Cardiac muscle cell (in vitro differentiated cells and primary cell): ENCODE measurements around the gene CDK11A. TPM values are rescaled to one million over a fixed set of nuclear protein-coding genes. Genes with fewer than 3 reads are reported as not detected.
"Not testable (repeated sequence)": the region's sequence is repeated elsewhere in the genome, so short reads cannot be mapped to it uniquely, and the experiment has no call there.

ENCODE experiments used
- DNase-seq, 2 donors: peaks; one replicate each; pipeline versions ENCODE4 v3.0.0 to v3.0.0-alpha.2; 2010 to 2017; ENCODE audit warnings: low read depth in 1 of 2, low spot score in 1 of 2
- H3K27ac ChIP-seq: fragments of 200-600 bp; sonication (generic); 2 replicates; pipeline ENCODE4 v1.5.1; 2016
- H3K27me3 ChIP-seq: fragments of 200-600 bp; sonication (generic); 2 replicates; pipeline ENCODE4 v1.6.0; 2016; ENCODE audit warnings: control low read depth
- H3K36me3 ChIP-seq: fragments of 200-600 bp; sonication (generic); 2 replicates; pipeline ENCODE4 v1.5.1; 2016; ENCODE audit warnings: control low read depth
- H3K4me1 ChIP-seq: fragments of 200-600 bp; sonication (generic); 2 replicates; pipeline ENCODE4 v1.8.1; 2017; ENCODE audit warnings: low read depth, mild to moderate bottlenecking, mixed run types
- H3K4me3 ChIP-seq: fragments of 200-600 bp; sonication (generic); 2 replicates; pipeline ENCODE4 v1.5.1; 2016; ENCODE audit warnings: mild to moderate bottlenecking
- H3K9me3 ChIP-seq: fragments of 200-600 bp; sonication (generic); 2 replicates; pipeline ENCODE4 v1.5.1; 2017; ENCODE audit warnings: low read depth, mild to moderate bottlenecking, control low read depth
- polyA plus RNA-seq: library from polyadenylated mRNA; unstranded; fragments of >200 nt; fragmentation: Nextera tagmentation; extraction: Ambion mirVana; gene quantifications from 2 replicates; pipeline ENCODE4 v1.2.1, GENCODE V29; 2016
- total RNA-seq: library from RNA; depleted of rRNA; stranded (reverse); fragments of >200 nt; gene quantifications from 2 replicates; pipeline ENCODE4 v1.2.3, GENCODE V29; 2016
- TF ChIP-seq, protein P1 (sequence below): IDR thresholded peaks from 2 replicates; pipeline ENCODE4 v1.5.1; 2012; ENCODE audit warnings: low read depth, mild to moderate bottlenecking, low read length

The CDK11A gene
- total and polyA plus RNA-seq, 2 experiments from 2014 or later: 13.2 to 16.6 TPM

DNA sequence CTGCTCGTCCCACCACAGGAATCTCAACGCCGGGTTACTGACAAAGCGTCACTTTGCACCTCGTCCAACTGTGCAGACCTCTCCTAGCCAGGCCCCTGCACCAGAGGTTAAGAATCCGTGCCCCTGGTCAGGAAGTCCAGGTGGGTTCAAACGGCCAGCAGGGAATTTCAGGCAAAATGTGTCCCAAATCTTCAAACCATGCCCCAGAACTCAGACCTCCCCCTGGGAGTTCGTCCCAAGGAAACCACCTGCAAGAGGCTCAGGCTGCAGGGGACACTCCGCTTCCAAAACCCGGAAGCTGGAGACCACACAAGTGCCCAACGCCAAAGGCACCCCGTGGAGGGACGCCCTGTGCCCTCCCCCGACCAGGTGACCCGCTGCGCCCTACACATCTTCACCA lies 32.7 kb downstream of the CDK11A start:
- H3K27me3 ChIP-seq, H3K27ac ChIP-seq, DNase-seq, H3K4me3 ChIP-seq, H3K4me1 ChIP-seq, H3K36me3 ChIP-seq, H3K9me3 ChIP-seq: not testable (repeated sequence)

DNA sequence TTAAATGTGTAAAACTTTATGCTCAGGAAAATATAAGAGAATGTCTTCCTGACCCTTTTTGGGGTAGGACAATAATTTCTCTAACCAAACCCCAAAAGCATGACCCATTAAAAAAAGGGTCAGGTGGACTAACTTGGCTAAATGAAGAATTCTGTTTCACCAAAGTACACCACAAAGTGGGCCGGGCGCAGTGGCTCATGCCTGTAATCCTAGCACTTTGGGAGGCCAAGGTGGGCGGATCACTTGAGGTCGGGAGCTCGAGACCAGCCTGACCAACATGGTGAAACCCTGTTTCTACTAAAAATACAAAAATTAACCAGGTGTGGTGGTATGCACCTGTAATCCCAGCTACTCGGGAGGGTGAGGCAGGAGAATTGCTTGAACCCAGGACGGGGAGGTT lies 34.6 kb downstream of the CDK11A start:
- DNase-seq, H3K27ac ChIP-seq, H3K4me3 ChIP-seq, H3K9me3 ChIP-seq, H3K27me3 ChIP-seq, H3K4me1 ChIP-seq, H3K36me3 ChIP-seq: not testable (repeated sequence)

DNA sequence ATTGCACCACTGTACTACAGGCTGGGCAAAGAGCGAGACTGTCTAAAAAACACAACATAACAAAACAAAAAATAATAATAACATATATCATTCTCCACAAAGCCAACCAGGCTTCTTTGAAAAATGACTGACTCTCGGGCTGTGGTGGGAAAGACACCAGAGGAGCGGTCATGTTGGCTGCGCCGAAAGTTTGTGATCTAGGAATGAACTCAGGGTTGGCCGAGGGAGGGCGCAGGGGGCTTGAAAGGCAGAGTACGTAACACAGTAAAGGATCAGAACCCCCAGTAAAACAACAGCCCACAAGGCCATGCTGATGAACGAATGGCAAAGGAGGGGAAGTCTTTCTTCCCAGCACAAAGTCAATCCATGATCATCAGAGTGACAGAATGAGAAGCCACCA lies 36.3 kb downstream of the CDK11A start:
- DNase-seq: no peak
- Histone ChIP-seq H3K9me3 (no peaks in the 10 kb centered on the region), H3K27me3 (no peaks in the 10 kb centered on the region), H3K4me1 (peaks cover 2% of the 10 kb centered on the region), H3K27ac (no peak overlapping the region), H3K4me3 (no peak overlapping the region), H3K36me3 (no peaks in the 10 kb centered on the region)
- TF ChIP-seq, protein P1, sequence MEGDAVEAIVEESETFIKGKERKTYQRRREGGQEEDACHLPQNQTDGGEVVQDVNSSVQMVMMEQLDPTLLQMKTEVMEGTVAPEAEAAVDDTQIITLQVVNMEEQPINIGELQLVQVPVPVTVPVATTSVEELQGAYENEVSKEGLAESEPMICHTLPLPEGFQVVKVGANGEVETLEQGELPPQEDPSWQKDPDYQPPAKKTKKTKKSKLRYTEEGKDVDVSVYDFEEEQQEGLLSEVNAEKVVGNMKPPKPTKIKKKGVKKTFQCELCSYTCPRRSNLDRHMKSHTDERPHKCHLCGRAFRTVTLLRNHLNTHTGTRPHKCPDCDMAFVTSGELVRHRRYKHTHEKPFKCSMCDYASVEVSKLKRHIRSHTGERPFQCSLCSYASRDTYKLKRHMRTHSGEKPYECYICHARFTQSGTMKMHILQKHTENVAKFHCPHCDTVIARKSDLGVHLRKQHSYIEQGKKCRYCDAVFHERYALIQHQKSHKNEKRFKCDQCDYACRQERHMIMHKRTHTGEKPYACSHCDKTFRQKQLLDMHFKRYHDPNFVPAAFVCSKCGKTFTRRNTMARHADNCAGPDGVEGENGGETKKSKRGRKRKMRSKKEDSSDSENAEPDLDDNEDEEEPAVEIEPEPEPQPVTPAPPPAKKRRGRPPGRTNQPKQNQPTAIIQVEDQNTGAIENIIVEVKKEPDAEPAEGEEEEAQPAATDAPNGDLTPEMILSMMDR: no peak

DNA sequence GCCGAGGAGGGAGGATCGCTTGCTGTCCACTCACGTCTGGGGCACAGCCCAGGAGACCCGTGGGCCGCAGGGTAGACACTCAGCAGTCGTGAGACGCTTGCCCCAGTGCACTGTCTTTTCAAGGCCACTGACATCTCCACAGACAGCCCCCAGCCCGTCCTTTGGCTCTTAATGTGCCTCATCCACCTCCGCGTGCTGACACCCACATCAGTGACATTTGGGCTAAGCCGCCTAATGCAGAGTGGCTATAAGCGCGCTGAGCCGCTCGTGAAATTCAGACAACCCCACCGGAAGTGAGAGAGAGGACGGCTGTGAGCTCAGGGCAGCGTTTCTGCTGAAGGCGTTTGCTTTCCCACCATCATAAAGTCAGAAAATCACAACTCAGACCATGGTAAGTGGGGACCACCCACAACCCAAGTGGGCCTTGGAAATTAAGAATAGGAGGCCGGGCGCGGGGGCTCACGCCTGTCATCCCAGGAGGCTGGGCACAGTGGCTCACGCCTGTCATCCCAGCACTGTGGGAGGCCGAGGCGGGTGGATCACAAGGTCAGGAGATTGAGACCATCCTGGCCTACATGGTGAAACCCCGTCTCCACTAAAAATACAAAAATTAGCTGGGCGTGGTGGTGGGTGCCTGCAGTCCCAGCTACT lies 40.0 kb downstream of the CDK11A start:
- H3K4me3 ChIP-seq: no peak overlapping the region
- TF ChIP-seq, protein P1: no peak
- no peaks in the 10 kb centered on the region for H3K27me3 ChIP-seq
- H3K36me3 ChIP-seq: no peaks in the 10 kb centered on the region
- H3K9me3 ChIP-seq: no peaks in the 10 kb centered on the region
- peaks cover 2% of the 10 kb centered on the region for H3K4me1 ChIP-seq
- no peak overlapping the region for H3K27ac ChIP-seq
- no peak for DNase-seq

DNA sequence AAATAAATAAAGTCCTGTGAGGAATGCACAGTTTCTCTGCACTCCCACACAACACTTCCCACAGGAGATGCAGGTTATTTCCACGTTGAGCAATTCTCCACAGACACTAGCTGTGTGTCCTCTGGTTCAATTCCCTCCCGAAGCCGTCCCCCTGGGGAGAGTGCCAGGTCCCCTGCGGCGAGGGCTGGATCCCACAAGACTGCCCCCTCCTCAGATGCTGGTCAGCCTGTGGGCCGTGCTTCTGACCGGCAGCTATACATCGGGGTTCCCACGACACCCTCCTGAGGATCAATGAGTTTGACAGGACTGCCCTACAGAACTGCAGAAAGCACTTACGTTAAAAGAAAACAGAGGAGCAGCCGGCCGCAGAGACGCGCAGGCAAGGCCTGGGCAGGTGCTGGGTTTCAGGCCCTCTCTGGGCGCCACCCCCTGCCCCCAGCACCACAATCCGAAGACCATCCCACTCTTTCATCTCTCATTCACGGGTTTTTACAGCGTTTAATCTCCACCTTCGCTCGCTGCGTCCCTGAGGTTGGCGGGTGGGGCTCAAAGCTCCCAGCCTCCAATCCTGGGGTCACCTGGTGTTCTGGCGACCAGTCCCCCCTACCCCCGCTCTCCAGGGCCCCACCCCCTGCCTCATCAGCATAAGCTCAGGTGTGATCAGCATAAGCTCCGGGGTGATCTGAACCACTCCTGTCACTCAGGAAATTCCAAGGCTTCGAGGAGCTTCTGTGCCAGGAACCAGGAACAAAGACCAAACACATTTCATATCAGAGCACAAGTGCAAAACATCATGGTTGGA lies 40.9 kb downstream of the CDK11A start:
- Histone ChIP-seq H3K4me1 (peaks cover 2% of the 10 kb centered on the region), H3K27ac (peak overlapping the region; percentile 25), H3K27me3 (no peaks in the 10 kb centered on the region), H3K9me3 (no peaks in the 10 kb centered on the region), H3K36me3 (no peaks in the 10 kb centered on the region), H3K4me3 (no peak overlapping the region)
- TF ChIP-seq, protein P1: no peak
- no peak for DNase-seq

DNA sequence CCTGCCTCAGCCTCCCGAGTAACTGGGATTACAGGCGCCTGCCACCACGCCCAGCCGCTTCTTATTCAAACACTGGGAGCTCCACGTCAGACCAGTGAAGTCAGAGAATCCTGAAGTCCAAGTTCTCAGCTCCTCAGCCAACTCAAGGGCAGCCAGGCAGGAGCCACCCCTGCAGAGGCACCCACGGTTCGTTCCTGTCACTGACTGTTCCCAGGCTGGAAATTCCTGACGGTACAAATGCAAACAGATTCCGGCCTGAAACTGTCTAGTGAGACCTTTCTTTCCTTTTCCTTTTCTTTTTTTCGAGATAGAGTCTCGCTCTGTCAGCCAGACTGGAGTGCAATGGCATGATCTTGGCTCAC lies 43.3 kb downstream of the CDK11A start:
- no peak overlapping the region for H3K27ac ChIP-seq
- DNase-seq: no peak
- no peaks in the 10 kb centered on the region for H3K27me3 ChIP-seq
- peaks cover 2% of the 10 kb centered on the region for H3K4me1 ChIP-seq
- H3K4me3 ChIP-seq: no peak overlapping the region
- TF ChIP-seq, protein P1: no peak
- H3K9me3 ChIP-seq: no peaks in the 10 kb centered on the region
- H3K36me3 ChIP-seq: no peaks in the 10 kb centered on the region
